Measurements from ENCODE around the gene OR2H2.

GRCh38 chr6:29602564-29603361, 17.8 kb downstream of the OR2H2 start:
- TF ChIP-seq POLR2A (IDR thresholded peaks at IDR 0.05) (no peak), CTCF (IDR thresholded peaks at IDR 0.05) (no peak)

Measured in uterus (tissue), 2 donors.